Measurements from ENCODE around the gene MRTFB. TPM values are rescaled to one million over a fixed set of nuclear protein-coding genes. Genes with fewer than 3 reads are reported as not detected.

Gene MRTFB
- total and polyA plus RNA-seq, 2 donors (not counting 1 experiment from before 2014, with no cell fraction given) = 8.8 to 9.8 TPM

DNA sequence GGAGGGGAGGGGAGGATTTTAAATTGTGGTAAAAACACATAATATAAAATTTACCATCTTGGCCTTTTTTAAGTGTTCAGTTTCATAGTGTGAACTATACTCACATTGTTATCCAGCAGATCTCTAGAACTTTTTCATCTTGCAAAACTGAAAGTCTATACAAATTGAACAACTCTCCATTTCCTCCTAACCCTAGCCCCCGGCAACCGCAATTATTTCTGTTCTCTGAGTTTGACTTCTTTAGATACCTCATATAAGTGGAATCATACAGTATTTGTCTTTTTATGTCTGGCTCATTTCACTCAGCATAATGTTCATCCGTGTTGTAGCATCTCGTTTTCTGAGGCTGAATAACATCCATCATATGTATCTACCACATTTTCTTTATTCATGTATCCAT, 30.0 kb upstream of the MRTFB start:
- Histone ChIP-seq H3K4me1 (ENCODE audit: control insufficient read depth, extremely low read depth, insufficient read depth, low read length) (no peaks in the 10 kb centered on the region), H3K9me3 (ENCODE audit: control insufficient read depth, insufficient read depth, low read depth, low read length) (no peaks in the 10 kb centered on the region), H2AFZ (ENCODE audit: low read length) (no peak overlapping the region), H4K20me1 (ENCODE audit: control insufficient read depth, extremely low read depth, insufficient read depth, low read length) (no peaks in the 10 kb centered on the region), H3K27me3 (ENCODE audit: control insufficient read depth, insufficient read depth, low read length) (no peaks in the 10 kb centered on the region), H3K36me3 (ENCODE audit: control insufficient read depth, insufficient read depth, low read length) (no peaks in the 10 kb centered on the region), H3K79me2 (ENCODE audit: control insufficient read depth, insufficient read depth, low read length) (no peaks in the 10 kb centered on the region), H3K9ac (ENCODE audit: insufficient read depth, low read length) (no peak overlapping the region), H3K27ac (ENCODE audit: insufficient read depth, low read length) (no peak overlapping the region), H3K4me3 (replicated peaks in 1 of 4; ENCODE audit: control extremely low read depth in 1 of 4, insufficient read depth in 1 of 4, low read depth in 3 of 4, low read length in 4 of 4) (no peak overlapping the region), H3K4me2 (ENCODE audit: extremely low read depth, insufficient read depth, low read length) (no peak overlapping the region)
- DNase-seq (ENCODE audit: low read depth in 2 of 2) = no peak
- TF ChIP-seq EZH2 (IDR thresholded peaks at IDR 0.05; ENCODE audit: low read length, missing control alignments) (no peak), CTCF (conservative IDR thresholded peaks at IDR 0.05 in 1 of 2, IDR thresholded peaks at IDR 0.05 in 1 of 2; ENCODE audit: low read depth in 1 of 2, low read length in 2 of 2) (no peak)

- TF ChIP-seq CTCF (conservative IDR thresholded peaks at IDR 0.05 in 1 of 2, IDR thresholded peaks at IDR 0.05 in 1 of 2; ENCODE audit: low read depth in 1 of 2, low read length in 2 of 2) = no peak
- TF ChIP-seq EZH2 (IDR thresholded peaks at IDR 0.05; ENCODE audit: low read length, missing control alignments) = no peak
- Histone ChIP-seq H3K27ac (ENCODE audit: insufficient read depth, low read length) (no peak overlapping the region), H2AFZ (ENCODE audit: low read length) (no peak overlapping the region)
Measured at GRCh38 chr16:14042706-14043105, 28.4 kb upstream of the MRTFB start.

DNA sequence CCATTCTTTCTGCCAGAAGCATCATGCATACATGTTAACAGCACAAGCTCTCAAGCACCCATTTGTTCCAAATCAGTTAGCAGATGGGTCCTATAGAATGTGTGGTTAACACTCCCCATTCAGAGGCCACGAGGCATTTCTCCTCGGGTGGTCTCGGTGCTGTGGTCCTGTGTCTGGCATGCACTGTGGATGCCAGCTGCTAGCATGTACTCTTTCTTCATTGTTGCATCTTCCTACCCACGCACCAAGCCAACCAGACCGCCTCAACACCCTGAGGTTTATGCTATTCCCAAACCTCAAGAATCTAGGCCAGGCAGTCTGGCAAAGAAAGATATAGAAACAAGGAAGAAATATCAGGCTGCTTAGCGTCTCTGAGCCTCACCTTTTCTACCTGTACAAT, 27.8 kb upstream of the MRTFB start:
- Histone ChIP-seq H3K79me2 (ENCODE audit: control insufficient read depth, insufficient read depth, low read length) (no peaks in the 10 kb centered on the region), H3K4me3 (replicated peaks in 1 of 4; ENCODE audit: control extremely low read depth in 1 of 4, insufficient read depth in 1 of 4, low read depth in 3 of 4, low read length in 4 of 4) (no peak overlapping the region), H3K4me2 (ENCODE audit: extremely low read depth, insufficient read depth, low read length) (no peak overlapping the region), H3K4me1 (ENCODE audit: control insufficient read depth, extremely low read depth, insufficient read depth, low read length) (no peaks in the 10 kb centered on the region), H3K9me3 (ENCODE audit: control insufficient read depth, insufficient read depth, low read depth, low read length) (no peaks in the 10 kb centered on the region), H3K9ac (ENCODE audit: insufficient read depth, low read length) (no peak overlapping the region), H2AFZ (ENCODE audit: low read length) (no peak overlapping the region), H3K27me3 (ENCODE audit: control insufficient read depth, insufficient read depth, low read length) (no peaks in the 10 kb centered on the region), H3K36me3 (ENCODE audit: control insufficient read depth, insufficient read depth, low read length) (no peaks in the 10 kb centered on the region), H4K20me1 (ENCODE audit: control insufficient read depth, extremely low read depth, insufficient read depth, low read length) (no peaks in the 10 kb centered on the region), H3K27ac (ENCODE audit: insufficient read depth, low read length) (no peak overlapping the region)
- no peak for DNase-seq (ENCODE audit: low read depth in 2 of 2)
- TF ChIP-seq CTCF (conservative IDR thresholded peaks at IDR 0.05 in 1 of 2, IDR thresholded peaks at IDR 0.05 in 1 of 2; ENCODE audit: low read depth in 1 of 2, low read length in 2 of 2) (no peak), EZH2 (IDR thresholded peaks at IDR 0.05; ENCODE audit: low read length, missing control alignments) (no peak)

More at GRCh38 chr16:14042706-14043105, 28.4 kb upstream of the MRTFB start:
- Histone ChIP-seq H3K79me2 (ENCODE audit: control insufficient read depth, insufficient read depth, low read length) (no peaks in the 10 kb centered on the region), H3K9ac (ENCODE audit: insufficient read depth, low read length) (no peak overlapping the region), H3K4me2 (ENCODE audit: extremely low read depth, insufficient read depth, low read length) (no peak overlapping the region), H4K20me1 (ENCODE audit: control insufficient read depth, extremely low read depth, insufficient read depth, low read length) (no peaks in the 10 kb centered on the region), H3K36me3 (ENCODE audit: control insufficient read depth, insufficient read depth, low read length) (no peaks in the 10 kb centered on the region), H3K4me3 (replicated peaks in 1 of 4; ENCODE audit: control extremely low read depth in 1 of 4, insufficient read depth in 1 of 4, low read depth in 3 of 4, low read length in 4 of 4) (no peak overlapping the region), H3K9me3 (ENCODE audit: control insufficient read depth, insufficient read depth, low read depth, low read length) (no peaks in the 10 kb centered on the region), H3K4me1 (ENCODE audit: control insufficient read depth, extremely low read depth, insufficient read depth, low read length) (no peaks in the 10 kb centered on the region), H3K27me3 (ENCODE audit: control insufficient read depth, insufficient read depth, low read length) (no peaks in the 10 kb centered on the region)
- no peak for DNase-seq (ENCODE audit: low read depth in 2 of 2)

Data from fibroblast of lung (primary cell).